ENCODE data around the gene SPOCK2.

DNA sequence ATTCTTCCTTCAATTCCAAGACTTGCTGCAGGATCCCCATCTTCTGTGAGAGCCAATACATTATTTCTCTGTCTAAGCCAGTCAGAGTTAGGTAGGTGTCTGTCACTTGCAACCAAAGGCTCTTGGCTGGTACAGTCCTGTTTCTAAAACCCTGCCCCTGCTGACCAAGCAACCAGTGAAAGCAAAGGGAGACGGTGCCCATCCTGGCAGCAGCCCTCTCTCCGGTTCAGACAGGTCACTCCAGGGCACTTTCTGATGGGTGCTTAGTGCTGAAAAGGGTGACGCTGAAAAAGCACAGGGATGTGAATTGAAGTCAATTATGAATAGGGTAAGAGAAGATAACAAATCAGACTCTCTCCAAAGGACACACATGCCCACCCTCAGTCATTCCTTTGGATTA lies 37.5 kb downstream of the SPOCK2 start:
- TF ChIP-seq, protein P1, sequence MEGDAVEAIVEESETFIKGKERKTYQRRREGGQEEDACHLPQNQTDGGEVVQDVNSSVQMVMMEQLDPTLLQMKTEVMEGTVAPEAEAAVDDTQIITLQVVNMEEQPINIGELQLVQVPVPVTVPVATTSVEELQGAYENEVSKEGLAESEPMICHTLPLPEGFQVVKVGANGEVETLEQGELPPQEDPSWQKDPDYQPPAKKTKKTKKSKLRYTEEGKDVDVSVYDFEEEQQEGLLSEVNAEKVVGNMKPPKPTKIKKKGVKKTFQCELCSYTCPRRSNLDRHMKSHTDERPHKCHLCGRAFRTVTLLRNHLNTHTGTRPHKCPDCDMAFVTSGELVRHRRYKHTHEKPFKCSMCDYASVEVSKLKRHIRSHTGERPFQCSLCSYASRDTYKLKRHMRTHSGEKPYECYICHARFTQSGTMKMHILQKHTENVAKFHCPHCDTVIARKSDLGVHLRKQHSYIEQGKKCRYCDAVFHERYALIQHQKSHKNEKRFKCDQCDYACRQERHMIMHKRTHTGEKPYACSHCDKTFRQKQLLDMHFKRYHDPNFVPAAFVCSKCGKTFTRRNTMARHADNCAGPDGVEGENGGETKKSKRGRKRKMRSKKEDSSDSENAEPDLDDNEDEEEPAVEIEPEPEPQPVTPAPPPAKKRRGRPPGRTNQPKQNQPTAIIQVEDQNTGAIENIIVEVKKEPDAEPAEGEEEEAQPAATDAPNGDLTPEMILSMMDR (IDR thresholded peaks at IDR 0.05; ENCODE audit: low read depth, low read length), result no peak
- no peak for TF ChIP-seq EZH2phosphoT487 (IDR thresholded peaks at IDR 0.05; ENCODE audit: low read depth)

Data from OCI-LY3 (cell line).